HL-60 (cell line): ENCODE results near the gene SLC29A3.

Experiments
- DNase-seq, 2 experiments: peaks; one replicate each; pipeline ENCODE4 v3.0.0-alpha.2; 2010 to 2020; ENCODE audit warnings: low read depth in 1 of 2, low spot score in 1 of 2
- H3K27ac ChIP-seq: fragments of 250-450 bp; sonication (Bioruptor Pico); replicated peaks from 2 replicates; pipeline ENCODE4 v1.5.1; 2020; ENCODE audit warnings: mild to moderate bottlenecking, moderate library complexity
- H3K27me3 ChIP-seq: fragments of 250-450 bp; sonication (Bioruptor Pico); 2 replicates; pipeline ENCODE4 v1.5.1; 2021; ENCODE audit warnings: mild to moderate bottlenecking, moderate library complexity; ENCODE audit not compliant: insufficient read depth, poor library complexity, severe bottlenecking
- H3K4me3 ChIP-seq: replicated peaks from 2 replicates; pipeline ENCODE4 v1.5.1; 2011; ENCODE audit warnings: mild to moderate bottlenecking, control low read depth, low read length; ENCODE audit not compliant: insufficient read depth
- GABPA ChIP-seq: IDR thresholded peaks from 2 replicates; pipeline ENCODE4 v1.6.1; 2012; ENCODE audit warnings: low read depth
- POLR2AphosphoS5 ChIP-seq: IDR thresholded peaks from 2 replicates; pipeline ENCODE4 v1.6.1; 2012; ENCODE audit warnings: low read depth
- SPI1 ChIP-seq: IDR thresholded peaks from 2 replicates; pipeline ENCODE4 v1.6.1; 2012; ENCODE audit warnings: low read depth, mild to moderate bottlenecking, borderline replicate concordance
- long read RNA-seq: library from polyadenylated mRNA; unstranded; transcript quantifications from one replicate; pipeline ENCODE4 v2.0.0, GENCODE V29; 2020
- TF ChIP-seq, protein P1 (sequence below): IDR thresholded peaks from one replicate; pipeline ENCODE4 v1.5.1; 2011; ENCODE audit warnings: low read length, control low read depth, inconsistent platforms; ENCODE audit not compliant: insufficient read depth
- TF ChIP-seq, protein P2 (sequence below): IDR thresholded peaks from 2 replicates; pipeline ENCODE4 v1.6.1; 2012; ENCODE audit warnings: low read depth; ENCODE audit not compliant: insufficient replicate concordance

SLC29A3 gene
- long read RNA-seq, transcript SLC29A3-205 (6 exons, 2,262 nt), result major isoform, 24 of 49 reads
- long read RNA-seq, transcript SLC29A3-211 (5 exons, 2,136 nt), result minor isoform, 11 of 49 reads
- long read RNA-seq, partial matches to known transcripts, result 4 of 49 reads
- long read RNA-seq, other reads (novel, unspliced or antisense), result 6 of 49 reads

DNA sequence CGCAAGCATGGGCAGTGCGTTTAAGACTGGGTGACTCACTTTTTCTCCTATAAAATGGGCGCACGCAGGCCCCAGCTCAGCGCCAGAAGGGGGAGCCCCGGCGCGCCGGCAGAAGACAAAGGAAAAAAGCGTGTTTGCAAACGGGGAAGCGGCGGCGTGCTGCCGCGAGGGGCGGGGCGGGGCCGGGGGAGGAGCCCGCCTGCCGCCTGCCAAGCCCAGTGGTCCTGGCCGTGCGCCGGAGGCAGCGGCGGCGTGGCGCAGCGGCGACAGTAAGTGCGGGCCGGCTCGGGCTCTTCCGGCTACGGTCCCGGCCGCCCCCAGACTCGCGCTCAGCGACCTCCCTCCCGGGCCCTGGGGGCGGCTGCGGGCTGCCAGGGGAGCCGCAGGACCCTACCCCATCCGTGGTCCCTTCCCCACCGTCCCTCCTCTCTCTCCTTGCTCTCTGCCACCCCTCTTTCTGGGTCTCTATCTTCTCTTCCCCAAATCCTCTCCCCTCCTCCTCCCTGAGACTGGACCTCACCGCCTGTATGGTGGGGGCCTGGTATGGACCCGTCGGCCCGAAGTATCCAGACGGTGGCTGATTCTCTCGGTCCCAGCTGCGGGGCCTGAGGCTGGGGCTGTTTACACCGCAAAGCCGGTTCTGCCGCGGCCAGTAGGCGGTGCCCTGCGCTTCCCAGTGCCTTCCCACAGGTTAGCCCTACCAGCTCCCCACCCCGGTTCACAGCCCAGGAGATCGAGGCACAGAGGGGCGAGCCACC is at the start of gene SLC29A3:
SLC29A3 (plus strand) TSS at position 218 of the 758 bp plus-strand sequence; CDS start at position 269, 51 bp downstream.
- peak within 1 kb of the TSS; percentile 86 for H3K4me3 ChIP-seq
- TF ChIP-seq SPI1 (0 out of 2 replicates have a peak, but pooled peaks have one; percentile 11), POLR2AphosphoS5 (no peak; the same call in 1 of the 2 replicates), GABPA (no peak)
- TF ChIP-seq, protein P1, sequence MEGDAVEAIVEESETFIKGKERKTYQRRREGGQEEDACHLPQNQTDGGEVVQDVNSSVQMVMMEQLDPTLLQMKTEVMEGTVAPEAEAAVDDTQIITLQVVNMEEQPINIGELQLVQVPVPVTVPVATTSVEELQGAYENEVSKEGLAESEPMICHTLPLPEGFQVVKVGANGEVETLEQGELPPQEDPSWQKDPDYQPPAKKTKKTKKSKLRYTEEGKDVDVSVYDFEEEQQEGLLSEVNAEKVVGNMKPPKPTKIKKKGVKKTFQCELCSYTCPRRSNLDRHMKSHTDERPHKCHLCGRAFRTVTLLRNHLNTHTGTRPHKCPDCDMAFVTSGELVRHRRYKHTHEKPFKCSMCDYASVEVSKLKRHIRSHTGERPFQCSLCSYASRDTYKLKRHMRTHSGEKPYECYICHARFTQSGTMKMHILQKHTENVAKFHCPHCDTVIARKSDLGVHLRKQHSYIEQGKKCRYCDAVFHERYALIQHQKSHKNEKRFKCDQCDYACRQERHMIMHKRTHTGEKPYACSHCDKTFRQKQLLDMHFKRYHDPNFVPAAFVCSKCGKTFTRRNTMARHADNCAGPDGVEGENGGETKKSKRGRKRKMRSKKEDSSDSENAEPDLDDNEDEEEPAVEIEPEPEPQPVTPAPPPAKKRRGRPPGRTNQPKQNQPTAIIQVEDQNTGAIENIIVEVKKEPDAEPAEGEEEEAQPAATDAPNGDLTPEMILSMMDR, result peak; percentile 70
- H3K27me3 ChIP-seq, result no peaks in the 10 kb centered on the region
- peak; percentile 77 to 80 for DNase-seq
- H3K27ac ChIP-seq, result peak within 1 kb of the TSS; percentile 50

DNA sequence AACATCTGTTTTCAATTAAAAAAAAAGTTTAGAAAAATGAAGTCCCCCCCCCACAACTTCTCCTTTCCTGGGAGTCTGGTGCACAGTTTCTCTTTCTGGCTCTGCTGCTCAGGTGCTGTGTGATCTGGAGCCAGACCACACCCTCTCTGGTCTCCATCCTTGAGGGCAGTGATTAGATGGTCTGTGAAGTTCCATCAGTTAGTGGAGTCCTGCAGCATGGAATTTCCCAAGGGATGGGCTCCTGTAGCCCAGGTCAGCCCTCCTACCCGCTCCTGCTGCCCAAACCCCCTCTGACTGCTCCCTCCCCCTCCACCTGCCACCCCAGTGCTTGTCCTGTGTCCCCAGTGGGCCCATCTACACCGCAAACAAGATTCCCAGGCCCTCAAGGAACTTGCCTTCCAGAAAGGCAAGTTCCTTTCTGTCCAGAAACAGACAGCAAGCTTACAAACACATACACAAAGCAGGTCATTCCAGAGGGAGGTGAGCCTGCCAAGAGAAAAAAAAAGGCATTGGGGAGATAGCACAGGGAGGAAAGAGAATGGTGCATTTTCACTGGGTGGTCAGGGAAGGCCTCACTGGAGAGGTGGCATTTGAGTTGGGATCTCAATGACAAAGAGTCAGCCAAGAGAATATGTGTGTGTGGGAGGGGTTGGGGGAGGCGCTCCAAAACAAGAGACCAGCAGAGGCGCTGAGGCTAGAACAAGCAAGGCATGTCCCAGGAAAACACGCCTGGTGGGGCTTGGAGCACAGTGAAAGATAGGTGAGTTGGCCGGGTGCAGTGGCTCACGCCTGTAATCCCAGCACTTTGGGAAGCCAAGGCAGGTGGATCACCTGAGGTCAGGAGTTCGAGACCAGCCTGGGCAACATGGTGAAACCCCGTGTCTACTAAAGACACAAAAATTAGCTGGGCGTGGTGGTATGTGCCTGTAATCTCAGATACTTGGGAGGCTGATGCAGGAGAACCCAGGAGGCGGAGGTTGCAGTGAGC is 49.5 kb upstream of the SLC29A3 start:
- H3K27me3 ChIP-seq, result no peaks in the 10 kb centered on the region
- no peak overlapping the region for H3K27ac ChIP-seq
- no peak overlapping the region for H3K4me3 ChIP-seq
- TF ChIP-seq, protein P1, result no peak
- TF ChIP-seq, protein P2, sequence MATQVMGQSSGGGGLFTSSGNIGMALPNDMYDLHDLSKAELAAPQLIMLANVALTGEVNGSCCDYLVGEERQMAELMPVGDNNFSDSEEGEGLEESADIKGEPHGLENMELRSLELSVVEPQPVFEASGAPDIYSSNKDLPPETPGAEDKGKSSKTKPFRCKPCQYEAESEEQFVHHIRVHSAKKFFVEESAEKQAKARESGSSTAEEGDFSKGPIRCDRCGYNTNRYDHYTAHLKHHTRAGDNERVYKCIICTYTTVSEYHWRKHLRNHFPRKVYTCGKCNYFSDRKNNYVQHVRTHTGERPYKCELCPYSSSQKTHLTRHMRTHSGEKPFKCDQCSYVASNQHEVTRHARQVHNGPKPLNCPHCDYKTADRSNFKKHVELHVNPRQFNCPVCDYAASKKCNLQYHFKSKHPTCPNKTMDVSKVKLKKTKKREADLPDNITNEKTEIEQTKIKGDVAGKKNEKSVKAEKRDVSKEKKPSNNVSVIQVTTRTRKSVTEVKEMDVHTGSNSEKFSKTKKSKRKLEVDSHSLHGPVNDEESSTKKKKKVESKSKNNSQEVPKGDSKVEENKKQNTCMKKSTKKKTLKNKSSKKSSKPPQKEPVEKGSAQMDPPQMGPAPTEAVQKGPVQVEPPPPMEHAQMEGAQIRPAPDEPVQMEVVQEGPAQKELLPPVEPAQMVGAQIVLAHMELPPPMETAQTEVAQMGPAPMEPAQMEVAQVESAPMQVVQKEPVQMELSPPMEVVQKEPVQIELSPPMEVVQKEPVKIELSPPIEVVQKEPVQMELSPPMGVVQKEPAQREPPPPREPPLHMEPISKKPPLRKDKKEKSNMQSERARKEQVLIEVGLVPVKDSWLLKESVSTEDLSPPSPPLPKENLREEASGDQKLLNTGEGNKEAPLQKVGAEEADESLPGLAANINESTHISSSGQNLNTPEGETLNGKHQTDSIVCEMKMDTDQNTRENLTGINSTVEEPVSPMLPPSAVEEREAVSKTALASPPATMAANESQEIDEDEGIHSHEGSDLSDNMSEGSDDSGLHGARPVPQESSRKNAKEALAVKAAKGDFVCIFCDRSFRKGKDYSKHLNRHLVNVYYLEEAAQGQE, result no peak
- TF ChIP-seq GABPA (no peak), POLR2AphosphoS5 (no peak), SPI1 (no peak)
- DNase-seq, result no peak

DNA sequence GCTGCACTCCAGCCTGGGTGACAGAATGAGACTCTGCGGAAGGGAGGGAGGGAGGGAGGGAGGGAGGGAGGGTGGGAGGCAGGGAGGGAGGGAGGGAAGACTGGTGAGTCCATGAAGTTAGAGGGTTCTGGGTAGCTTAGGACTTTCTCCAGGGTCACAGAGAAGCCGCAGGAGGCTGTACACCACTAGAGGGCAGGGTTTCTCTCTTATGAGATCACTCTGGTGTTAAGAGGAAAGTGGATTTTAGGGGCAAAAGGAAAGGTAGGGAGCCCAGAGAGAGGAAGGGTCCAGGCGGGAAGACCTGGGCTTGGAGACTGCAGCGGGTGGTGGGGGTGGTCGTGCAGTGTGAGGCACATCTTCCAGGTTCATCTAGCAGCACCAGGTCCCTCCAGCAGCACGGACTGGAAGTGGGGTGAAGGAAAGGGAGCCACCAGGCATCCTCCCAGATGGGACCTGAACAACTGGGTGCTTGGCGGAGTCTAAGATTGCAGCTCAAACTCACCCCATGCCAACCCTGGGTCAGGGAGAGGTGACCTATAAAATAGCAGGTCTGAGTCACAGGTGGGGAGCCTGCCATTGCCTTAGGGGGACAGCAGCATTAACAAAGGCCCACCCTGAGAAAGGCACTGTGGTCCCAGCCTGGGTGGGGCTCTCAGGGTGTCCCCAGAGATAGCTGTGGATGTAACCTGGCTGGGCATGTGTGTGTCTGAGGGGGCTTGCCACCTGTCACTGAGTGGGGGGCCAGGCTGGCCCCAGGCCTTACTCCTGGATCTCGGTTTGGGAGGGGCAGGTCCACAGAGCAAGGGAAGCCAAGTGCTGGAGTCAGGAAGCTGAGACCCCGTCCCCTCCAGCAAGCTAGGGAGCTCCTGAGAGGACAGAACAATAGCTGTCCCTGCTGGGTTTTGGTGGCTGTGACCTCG is 48.5 kb upstream of the SLC29A3 start:
- Histone ChIP-seq H3K27ac (no peak overlapping the region), H3K27me3 (no peaks in the 10 kb centered on the region), H3K4me3 (no peak overlapping the region)
- TF ChIP-seq SPI1 (no peak), GABPA (no peak), POLR2AphosphoS5 (no peak)
- TF ChIP-seq, protein P2, result no peak
- TF ChIP-seq, protein P1, result peak; percentile 88
- peak in 1 of 2 experiments; percentile 72 for DNase-seq
